ENCODE results near the gene CDRT15L2.
"Not testable (repeated sequence)": the region's sequence is repeated elsewhere in the genome, so short reads cannot be mapped to it uniquely, and the experiment has no call there.

DNA sequence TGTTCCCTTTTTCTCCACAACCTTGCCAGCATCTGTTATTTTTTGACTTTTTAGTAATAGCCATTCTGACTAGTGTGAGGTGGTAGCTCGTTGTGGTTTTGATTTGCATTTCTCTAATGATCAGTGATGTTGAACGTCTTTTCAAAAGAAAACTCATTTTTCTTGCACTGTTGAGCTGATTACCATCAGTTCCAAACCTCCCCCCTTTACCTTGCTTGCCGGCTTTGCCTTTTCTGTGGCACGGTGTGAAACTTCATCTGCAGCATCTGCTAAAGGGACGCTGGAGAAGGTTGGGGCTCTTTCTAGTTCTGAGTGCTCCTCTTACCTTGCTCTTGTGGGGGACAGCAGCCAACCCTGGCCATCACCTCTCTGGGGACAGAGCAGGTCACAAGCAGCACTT is 39.1 kb upstream of the CDRT15L2 start:
- TF ChIP-seq YY1 (IDR thresholded peaks at IDR 0.05; ENCODE audit: insufficient read depth, insufficient read length); ZNF274 (IDR thresholded peaks at IDR 0.05; ENCODE audit: low read depth, low read length): not testable (repeated sequence)

Measured in NT2/D1 (cell line).